Astrocyte of the cerebellum (primary cell): ENCODE data around the gene ANKRD35.
"Not testable (repeated sequence)": the region's sequence is repeated elsewhere in the genome, so short reads cannot be mapped to it uniquely, and the experiment has no call there.

Experiments used
- DNase-seq: peaks from one replicate; pipeline ENCODE4 v3.0.0-alpha.2; 2011; ENCODE audit warnings: low read depth
- H3K4me3 ChIP-seq: 2 replicates; pipeline ENCODE4 v1.5.1; 2011; ENCODE audit warnings: mild to moderate bottlenecking, low read depth, low read length, moderate library complexity
- in situ Hi-C: cut with HindIII; loops from 2 replicates; pipeline ENCODE4 v1.10.0; 2017; ENCODE audit warnings: low sequenced_read_pairs
- TF ChIP-seq, protein P1 (sequence below): IDR thresholded peaks from 2 replicates; pipeline ENCODE4 v1.5.1; 2012; ENCODE audit warnings: low read length, low read depth, moderate library complexity, mild to moderate bottlenecking; ENCODE audit errors: missing control alignments

Gene ANKRD35

GRCh38 chr1:145845514-145846161 is 40.0 kb downstream of the ANKRD35 start, which contains the start of gene NUDT17:
Gene NUDT17 (plus strand): TSS chr1:145845630. CDS start chr1:145845641, 11 bp downstream.
- in situ Hi-C loops, result no loop called here
- DNase-seq, result peak; percentile 24
- TF ChIP-seq, protein P1, sequence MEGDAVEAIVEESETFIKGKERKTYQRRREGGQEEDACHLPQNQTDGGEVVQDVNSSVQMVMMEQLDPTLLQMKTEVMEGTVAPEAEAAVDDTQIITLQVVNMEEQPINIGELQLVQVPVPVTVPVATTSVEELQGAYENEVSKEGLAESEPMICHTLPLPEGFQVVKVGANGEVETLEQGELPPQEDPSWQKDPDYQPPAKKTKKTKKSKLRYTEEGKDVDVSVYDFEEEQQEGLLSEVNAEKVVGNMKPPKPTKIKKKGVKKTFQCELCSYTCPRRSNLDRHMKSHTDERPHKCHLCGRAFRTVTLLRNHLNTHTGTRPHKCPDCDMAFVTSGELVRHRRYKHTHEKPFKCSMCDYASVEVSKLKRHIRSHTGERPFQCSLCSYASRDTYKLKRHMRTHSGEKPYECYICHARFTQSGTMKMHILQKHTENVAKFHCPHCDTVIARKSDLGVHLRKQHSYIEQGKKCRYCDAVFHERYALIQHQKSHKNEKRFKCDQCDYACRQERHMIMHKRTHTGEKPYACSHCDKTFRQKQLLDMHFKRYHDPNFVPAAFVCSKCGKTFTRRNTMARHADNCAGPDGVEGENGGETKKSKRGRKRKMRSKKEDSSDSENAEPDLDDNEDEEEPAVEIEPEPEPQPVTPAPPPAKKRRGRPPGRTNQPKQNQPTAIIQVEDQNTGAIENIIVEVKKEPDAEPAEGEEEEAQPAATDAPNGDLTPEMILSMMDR, result peak; percentile 98
- H3K4me3 ChIP-seq, result peak within 1 kb of the TSS; percentile 56

- in situ Hi-C loops, result no loop called here
- no peak for DNase-seq
- TF ChIP-seq, protein P1, result no peak
- peak overlapping the region; percentile 56 for H3K4me3 ChIP-seq
These were observed 40.5 kb downstream of the ANKRD35 start for GRCh38 chr1:145845144-145845513.

- in situ Hi-C loops, result no loop called here
- no peak overlapping the region for H3K4me3 ChIP-seq
- DNase-seq, result no peak
- TF ChIP-seq, protein P1, result no peak
These were observed 42.6 kb downstream of the ANKRD35 start for GRCh38 chr1:145843031-145843430.

DNA sequence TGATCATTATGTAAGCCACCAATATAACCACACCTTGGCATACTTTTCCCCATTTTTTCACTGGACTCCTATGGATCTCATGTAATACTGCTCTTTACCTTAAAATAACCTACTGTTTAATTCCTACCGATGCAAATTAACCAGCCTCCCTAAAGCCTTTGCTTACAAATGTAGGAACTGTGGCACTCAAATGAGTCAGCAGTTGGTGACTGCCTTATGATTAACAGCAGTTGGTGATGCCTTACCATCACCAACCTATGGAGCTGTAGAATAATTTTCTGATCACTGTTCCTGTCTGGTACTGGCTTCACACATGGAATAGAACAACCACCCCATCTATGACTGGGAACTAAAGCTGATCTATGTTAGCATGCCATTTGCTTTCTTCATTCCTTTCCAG is 48.0 kb downstream of the ANKRD35 start:
- TF ChIP-seq, protein P1, result no peak
- DNase-seq, result no peak
- H3K4me3 ChIP-seq, result no peak overlapping the region
- in situ Hi-C loops, result no loop called here

- DNase-seq, H3K4me3 ChIP-seq, in situ Hi-C loops: not testable (repeated sequence)
These were observed 54.9 kb downstream of the ANKRD35 start for GRCh38 chr1:145830810-145831209.

DNA sequence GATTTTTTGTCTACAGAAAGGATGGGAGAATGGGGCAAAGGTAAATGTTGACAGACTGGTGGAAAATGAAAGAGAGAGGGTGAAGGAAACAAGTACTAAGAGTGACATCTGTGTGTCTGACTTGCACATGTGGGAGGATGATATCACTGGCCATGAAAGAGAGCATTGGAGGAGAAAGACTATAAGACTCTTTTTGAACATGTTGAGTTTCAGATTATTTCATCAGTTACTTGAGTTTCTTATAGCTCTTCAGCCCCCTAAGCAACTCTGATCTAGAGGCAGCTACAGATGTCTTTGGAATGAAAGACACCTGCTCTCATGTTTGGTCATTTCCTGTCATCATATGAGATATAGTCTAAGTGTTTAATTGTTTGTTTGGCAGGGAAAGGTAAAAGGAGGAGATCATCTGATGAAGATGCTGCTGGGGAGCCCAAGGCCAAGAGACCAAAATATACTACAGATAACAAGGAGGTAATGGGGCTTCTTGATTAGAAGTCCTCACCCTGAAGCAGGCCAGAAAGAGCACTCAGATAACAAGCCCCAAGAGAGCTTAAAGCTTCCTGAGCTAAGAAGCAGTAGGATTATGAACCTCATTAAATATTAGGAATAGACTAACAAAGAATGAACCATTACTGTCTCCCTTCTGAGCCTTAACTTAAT is 57.2 kb downstream of the ANKRD35 start:
- DNase-seq, result no peak
- in situ Hi-C loops, result no loop called here
- H3K4me3 ChIP-seq, result no peak overlapping the region
- TF ChIP-seq, protein P1, result no peak

- no peak for DNase-seq
- TF ChIP-seq, protein P1, result no peak
- in situ Hi-C loops, result no loop called here
- H3K4me3 ChIP-seq, result no peak overlapping the region
These were observed 57.7 kb downstream of the ANKRD35 start for GRCh38 chr1:145827966-145828365.
